ENCODE measurements around the gene CPZ.

The CPZ gene

GRCh38 chr4:8602686-8603430 lies 10.3 kb downstream of the CPZ start:
- H3K36me3 ChIP-seq (ENCODE audit: control insufficient read depth, insufficient read depth, low read length) = no peaks in the 10 kb centered on the region
- TF ChIP-seq, protein P1, sequence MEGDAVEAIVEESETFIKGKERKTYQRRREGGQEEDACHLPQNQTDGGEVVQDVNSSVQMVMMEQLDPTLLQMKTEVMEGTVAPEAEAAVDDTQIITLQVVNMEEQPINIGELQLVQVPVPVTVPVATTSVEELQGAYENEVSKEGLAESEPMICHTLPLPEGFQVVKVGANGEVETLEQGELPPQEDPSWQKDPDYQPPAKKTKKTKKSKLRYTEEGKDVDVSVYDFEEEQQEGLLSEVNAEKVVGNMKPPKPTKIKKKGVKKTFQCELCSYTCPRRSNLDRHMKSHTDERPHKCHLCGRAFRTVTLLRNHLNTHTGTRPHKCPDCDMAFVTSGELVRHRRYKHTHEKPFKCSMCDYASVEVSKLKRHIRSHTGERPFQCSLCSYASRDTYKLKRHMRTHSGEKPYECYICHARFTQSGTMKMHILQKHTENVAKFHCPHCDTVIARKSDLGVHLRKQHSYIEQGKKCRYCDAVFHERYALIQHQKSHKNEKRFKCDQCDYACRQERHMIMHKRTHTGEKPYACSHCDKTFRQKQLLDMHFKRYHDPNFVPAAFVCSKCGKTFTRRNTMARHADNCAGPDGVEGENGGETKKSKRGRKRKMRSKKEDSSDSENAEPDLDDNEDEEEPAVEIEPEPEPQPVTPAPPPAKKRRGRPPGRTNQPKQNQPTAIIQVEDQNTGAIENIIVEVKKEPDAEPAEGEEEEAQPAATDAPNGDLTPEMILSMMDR (IDR thresholded peaks at IDR 0.05; ENCODE audit: insufficient read depth, low read length, poor library complexity, severe bottlenecking) = no peak
- H3K27me3 ChIP-seq (replicated peaks; ENCODE audit: control insufficient read depth, insufficient read depth, low read length) = peaks cover 2% of the 10 kb centered on the region; the same call in 1 of the 2 replicates
- DNase-seq (ENCODE audit: extremely low read depth, insufficient read length) = no peak
- H3K4me3 ChIP-seq (replicated peaks; ENCODE audit: low read depth, low read length) = no peak overlapping the region

GRCh38 chr4:8603931-8604330 lies 11.4 kb downstream of the CPZ start:
- no peak overlapping the region for H3K4me3 ChIP-seq (replicated peaks; ENCODE audit: low read depth, low read length)
- DNase-seq (ENCODE audit: extremely low read depth, insufficient read length) = no peak
- peaks cover 2% of the 10 kb centered on the region; the same call in 1 of the 2 replicates for H3K27me3 ChIP-seq (replicated peaks; ENCODE audit: control insufficient read depth, insufficient read depth, low read length)
- no peaks in the 10 kb centered on the region for H3K36me3 ChIP-seq (ENCODE audit: control insufficient read depth, insufficient read depth, low read length)
- TF ChIP-seq, protein P1 (IDR thresholded peaks at IDR 0.05; ENCODE audit: insufficient read depth, low read length, poor library complexity, severe bottlenecking) = no peak

DNA sequence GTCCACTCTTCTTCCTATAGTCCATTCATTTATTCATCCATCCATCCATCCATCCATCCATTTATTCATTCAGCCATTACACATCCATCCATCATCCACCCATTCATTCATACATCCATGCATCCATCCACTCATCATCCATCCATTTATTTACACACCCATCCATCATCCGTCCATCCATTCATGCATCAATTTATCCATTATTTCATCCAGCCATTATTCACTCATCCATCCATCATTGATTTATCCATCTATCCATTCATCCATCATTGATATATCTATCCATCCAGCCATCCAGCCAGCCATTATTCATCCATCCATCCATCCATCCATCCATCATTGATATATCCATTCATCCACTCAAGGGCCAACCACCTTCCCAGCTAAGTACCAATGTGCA lies 12.7 kb downstream of the CPZ start:
- TF ChIP-seq, protein P1 (IDR thresholded peaks at IDR 0.05; ENCODE audit: insufficient read depth, low read length, poor library complexity, severe bottlenecking) = no peak
- no peak overlapping the region for H3K4me3 ChIP-seq (replicated peaks; ENCODE audit: low read depth, low read length)
- no peaks in the 10 kb centered on the region for H3K36me3 ChIP-seq (ENCODE audit: control insufficient read depth, insufficient read depth, low read length)
- H3K27me3 ChIP-seq (replicated peaks; ENCODE audit: control insufficient read depth, insufficient read depth, low read length) = no peaks in the 10 kb centered on the region
- no peak for DNase-seq (ENCODE audit: extremely low read depth, insufficient read length)

DNA sequence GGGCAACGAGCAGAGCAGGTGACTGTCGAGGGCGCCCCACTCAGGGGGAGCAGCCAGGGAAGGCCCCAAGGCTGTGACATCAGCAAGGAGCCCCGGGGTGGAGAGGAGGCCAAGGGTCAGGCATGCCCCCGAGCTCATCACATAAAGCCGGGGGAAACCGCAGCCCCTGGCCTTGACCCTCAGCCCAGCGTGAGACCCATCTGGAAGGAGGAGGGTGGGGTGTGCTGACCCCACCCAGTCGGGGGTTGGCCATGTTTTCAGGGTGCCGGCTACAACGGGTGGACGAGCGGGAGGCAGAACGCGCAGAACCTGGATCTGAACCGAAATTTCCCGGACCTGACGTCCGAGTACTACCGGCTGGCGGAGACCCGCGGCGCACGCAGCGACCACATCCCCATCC lies 13.9 kb downstream of the CPZ start:
- Histone ChIP-seq H3K36me3 (ENCODE audit: control insufficient read depth, insufficient read depth, low read length) (no peaks in the 10 kb centered on the region), H3K4me3 (replicated peaks; ENCODE audit: low read depth, low read length) (no peak overlapping the region), H3K27me3 (replicated peaks; ENCODE audit: control insufficient read depth, insufficient read depth, low read length) (no peaks in the 10 kb centered on the region)
- TF ChIP-seq, protein P1 (IDR thresholded peaks at IDR 0.05; ENCODE audit: insufficient read depth, low read length, poor library complexity, severe bottlenecking) = no peak
- no peak for DNase-seq (ENCODE audit: extremely low read depth, insufficient read length)

- Histone ChIP-seq H3K4me3 (replicated peaks; ENCODE audit: low read depth, low read length) (no peak overlapping the region), H3K27me3 (replicated peaks; ENCODE audit: control insufficient read depth, insufficient read depth, low read length) (no peaks in the 10 kb centered on the region), H3K36me3 (ENCODE audit: control insufficient read depth, insufficient read depth, low read length) (no peaks in the 10 kb centered on the region)
- DNase-seq (ENCODE audit: extremely low read depth, insufficient read length) = no peak
- TF ChIP-seq, protein P1 (IDR thresholded peaks at IDR 0.05; ENCODE audit: insufficient read depth, low read length, poor library complexity, severe bottlenecking) = no peak
Measured at GRCh38 chr4:8606966-8607365, 14.4 kb downstream of the CPZ start.

Measured in GM06990 (cell line).